Measurements from ENCODE around the gene RPTOR.
"Not testable (repeated sequence)": the region's sequence is repeated elsewhere in the genome, so short reads cannot be mapped to it uniquely, and the experiment has no call there.

Gene RPTOR

GRCh38 chr17:80863626-80864025 is 319.0 kb downstream of the RPTOR start:
- no peak for DNase-seq (ENCODE audit: low read depth)

DNA sequence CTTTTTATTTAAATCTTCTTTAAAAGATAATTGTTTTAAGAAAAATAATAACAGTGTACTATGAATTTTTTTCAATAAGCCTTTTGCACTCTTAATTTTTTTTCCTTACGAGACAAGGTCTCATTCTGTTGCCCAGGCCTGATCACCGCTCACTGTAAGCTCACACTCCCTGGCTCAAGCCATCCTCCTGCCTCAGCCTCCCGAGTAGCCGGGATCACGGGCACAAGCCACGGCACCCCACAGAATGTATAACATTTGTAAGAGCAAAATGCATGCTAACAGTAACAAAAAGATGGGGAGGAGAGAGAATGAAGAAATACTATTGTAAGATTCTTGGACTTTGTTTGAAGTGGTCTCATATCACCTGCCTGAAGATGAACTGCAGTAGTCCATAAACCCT is 320.1 kb downstream of the RPTOR start:
- DNase-seq (ENCODE audit: low read depth): no peak

DNA sequence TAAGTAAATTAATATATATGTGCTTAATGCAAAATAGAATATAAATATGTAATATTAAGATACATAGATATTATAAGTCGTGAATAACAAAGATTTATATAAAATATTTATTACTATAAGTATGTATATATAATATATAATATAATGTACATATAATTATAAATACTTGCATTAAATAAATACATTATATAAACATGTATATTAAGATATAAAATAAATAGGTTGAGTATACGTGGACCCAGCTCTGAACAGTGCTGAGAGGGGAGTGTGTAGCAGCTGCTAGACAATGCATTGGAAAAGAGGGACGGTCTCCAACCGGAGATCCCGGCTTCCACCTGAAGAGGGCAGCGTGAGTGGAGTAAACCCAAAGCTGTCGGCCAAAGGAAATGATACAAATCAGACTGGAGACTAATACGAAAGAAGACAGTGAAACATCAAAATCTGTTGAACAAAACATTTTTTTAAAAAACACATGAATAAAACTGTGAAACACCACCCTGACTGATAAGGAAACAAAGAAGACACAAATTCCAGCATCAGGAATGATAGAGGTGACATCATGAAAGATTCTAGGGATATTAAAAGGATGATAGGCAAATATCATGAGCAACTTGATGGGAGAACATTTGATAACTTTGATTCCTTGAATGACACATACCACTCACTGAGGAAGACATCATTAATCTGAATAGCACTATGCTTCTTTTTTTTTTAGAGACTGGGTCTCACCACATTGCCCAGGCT is 321.6 kb downstream of the RPTOR start:
- DNase-seq (ENCODE audit: low read depth): peak; percentile 49

DNA sequence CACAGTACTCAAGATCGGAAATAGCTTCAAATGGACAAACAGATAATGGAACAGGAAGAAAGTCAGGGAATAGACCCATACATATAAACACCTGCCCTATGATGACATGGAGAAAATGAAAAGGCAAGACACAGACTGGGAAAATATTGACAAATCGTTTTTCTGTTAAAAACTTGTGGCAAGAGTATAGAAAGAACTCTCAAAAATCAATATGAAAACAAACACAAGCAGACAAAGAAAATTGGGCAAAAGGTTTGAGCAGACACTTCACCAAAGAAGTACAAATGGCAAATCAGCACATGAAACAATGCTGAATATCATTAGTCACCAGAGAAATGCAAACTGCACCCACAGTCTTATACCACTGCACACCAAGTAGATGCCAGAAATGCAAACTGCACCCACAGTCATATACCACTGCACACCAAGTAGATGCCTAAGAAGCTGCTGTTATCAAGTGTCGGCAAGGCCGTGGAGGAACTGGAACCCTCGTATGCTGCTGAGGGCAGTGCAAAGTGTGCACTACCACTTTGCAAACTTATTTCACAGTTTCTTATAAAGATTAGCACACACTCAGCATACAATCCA is 323.5 kb downstream of the RPTOR start:
- DNase-seq (ENCODE audit: low read depth): no peak

DNA sequence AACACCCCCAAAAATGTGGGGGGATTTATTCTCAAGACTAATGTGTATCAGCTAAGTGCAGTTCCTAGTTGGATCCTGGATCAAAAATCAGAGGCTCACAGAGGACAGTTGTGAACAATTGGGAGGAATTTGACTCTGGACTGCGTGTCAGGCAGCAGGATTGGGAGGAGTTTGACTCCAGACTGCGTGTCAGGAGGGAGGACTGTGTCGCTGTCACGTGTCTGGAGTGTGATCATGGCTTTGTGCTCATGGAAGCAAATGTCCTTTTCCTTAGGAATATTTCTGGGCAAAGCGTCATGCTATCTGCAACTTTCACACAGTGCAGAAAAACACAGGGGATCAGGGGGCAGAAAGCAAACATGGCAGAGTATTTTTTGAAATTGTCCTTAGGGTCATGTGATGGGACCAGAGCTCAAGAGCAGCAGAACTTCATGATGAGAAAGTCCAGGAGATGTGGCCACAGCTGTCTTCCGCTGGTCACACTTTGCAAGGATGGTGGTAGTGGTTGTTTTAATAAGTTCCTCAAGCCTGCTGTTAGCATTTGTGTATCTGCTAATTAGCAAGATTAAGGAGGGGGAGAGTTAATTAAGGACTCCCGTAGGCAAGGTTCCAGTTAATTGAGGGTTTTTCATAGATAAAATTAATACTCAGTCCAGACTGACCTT is 325.0 kb downstream of the RPTOR start:
- no peak for DNase-seq (ENCODE audit: low read depth)

- DNase-seq (ENCODE audit: low read depth): no peak
Observed at GRCh38 chr17:80870401-80870800, 325.8 kb downstream of the RPTOR start.

- DNase-seq (ENCODE audit: low read depth): no peak
Observed at GRCh38 chr17:80871341-80871740, 326.7 kb downstream of the RPTOR start.

DNA sequence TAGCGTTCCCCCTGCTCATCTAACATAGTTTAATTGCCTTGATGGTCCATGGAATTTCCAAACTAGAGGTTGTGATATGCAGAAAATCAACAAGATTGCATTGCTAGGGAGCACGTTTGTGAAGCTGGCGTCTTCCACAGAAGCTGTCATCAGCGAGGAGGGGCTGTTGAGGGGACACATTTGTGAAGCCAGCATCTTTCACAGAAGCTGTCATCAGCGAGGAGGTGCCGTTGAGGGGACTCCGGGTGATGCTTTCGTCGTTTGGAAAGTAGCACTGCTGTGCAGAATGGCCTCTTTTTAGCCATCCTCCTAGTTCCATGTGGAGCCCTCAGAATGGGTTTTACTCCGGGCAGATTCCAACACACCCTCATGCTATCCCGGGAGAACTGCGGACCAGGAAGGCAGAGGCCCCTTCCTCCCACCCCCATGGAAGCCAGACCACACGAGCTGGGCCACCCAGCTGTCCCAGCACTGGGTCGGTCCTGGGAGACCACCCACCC is 327.4 kb downstream of the RPTOR start:
- no peak for DNase-seq (ENCODE audit: low read depth)

DNA sequence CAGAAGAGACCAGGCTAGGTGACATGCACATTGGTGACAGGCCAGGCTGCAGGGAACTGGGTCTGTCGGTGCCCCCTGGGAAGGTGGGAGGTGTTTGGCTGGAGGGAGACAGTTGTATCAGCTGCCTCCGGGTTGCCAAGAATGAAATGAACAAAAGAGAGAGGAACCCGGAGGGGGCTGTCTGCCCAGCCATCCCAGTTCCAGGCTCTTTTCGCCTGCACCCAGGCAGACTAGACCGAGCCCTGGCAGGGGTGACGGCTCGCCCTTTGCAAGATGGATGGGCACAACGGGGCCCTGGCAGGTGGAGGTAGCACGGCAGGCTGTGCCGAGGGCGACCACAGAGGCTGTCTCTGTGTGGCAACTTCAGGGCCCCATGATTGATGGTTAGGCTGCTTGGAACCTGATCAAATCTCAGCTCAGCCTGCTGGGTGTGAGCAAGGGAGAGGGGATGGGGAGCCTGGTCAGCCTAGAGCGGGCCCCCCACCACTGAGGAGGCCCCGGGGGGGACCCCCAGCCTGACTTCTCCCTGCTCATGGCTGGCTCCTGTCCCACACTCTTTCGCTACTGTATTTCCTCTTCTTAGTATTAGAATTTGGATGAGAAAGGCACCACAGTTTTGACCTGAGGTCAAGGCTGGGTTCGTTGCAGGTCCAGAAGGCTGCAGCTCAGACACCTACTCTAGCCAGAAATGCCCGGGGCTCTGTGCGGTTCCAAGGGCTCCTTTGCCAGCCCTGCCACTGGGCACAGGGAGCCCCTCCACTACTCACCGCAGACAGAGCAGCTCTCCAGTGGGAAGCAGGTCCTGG is 328.1 kb downstream of the RPTOR start:
- DNase-seq (ENCODE audit: low read depth): no peak

DNA sequence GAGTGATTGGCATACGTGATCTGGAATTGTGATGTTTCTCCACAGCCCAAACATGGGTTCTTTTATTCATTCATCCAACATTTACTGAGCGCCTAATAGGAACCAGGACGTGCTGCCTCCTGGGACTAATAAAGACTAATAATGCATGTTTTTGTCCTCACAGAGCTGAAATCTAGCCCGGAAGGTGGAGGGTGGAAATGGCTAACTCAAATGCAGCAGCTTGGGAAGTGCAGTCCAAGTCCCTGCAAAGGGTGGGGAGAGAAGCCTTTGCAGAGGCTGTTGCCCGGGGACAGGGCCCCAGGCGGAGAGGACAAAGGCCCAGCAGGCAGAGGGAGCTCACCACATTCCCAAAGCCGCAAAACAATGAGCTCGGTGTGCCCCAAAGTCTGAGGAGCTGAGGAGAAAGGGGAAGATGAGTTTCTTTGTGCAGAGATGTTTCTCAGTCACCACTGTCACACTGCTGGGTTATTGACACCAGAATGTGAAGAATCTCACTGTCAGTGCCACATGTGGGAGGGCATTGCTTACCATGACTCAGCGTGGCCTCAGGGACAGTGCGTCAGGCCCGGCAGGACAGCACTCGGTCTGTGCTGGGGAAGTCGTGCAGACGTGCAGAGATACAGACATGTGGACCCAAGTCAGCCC is 328.8 kb downstream of the RPTOR start:
- no peak for DNase-seq (ENCODE audit: low read depth)

GRCh38 chr17:80874866-80875445 is 330.3 kb downstream of the RPTOR start:
- DNase-seq (ENCODE audit: low read depth): no peak

DNA sequence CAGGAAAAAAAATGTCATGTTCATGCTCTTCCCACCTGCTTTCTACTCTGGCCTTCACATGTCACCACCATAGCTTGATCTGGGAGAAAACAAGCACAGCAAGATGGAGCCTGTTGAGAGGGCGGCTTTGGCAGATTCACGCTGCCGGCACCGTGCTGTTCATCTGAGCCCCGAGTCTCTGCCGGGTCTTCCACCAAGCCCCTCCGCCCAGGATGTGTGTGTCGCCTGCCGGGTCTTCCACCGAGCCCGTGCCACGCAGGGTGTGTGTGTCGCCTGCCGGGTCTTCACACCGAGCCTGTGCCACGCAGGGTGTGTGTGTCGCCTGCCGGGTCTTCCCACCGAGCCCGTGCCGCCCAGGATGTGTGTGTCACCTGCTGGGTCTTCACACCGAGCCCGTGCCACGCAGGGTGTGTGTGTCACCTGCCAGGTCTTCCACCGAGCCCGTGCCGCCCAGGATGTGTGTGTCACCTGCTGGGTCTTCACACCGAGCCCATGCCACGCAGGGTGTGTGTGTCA is 330.9 kb downstream of the RPTOR start:
- not testable (repeated sequence) for DNase-seq (ENCODE audit: low read depth)

- DNase-seq (ENCODE audit: low read depth): not testable (repeated sequence)
Observed at GRCh38 chr17:80876456-80876949, 331.9 kb downstream of the RPTOR start.

DNA sequence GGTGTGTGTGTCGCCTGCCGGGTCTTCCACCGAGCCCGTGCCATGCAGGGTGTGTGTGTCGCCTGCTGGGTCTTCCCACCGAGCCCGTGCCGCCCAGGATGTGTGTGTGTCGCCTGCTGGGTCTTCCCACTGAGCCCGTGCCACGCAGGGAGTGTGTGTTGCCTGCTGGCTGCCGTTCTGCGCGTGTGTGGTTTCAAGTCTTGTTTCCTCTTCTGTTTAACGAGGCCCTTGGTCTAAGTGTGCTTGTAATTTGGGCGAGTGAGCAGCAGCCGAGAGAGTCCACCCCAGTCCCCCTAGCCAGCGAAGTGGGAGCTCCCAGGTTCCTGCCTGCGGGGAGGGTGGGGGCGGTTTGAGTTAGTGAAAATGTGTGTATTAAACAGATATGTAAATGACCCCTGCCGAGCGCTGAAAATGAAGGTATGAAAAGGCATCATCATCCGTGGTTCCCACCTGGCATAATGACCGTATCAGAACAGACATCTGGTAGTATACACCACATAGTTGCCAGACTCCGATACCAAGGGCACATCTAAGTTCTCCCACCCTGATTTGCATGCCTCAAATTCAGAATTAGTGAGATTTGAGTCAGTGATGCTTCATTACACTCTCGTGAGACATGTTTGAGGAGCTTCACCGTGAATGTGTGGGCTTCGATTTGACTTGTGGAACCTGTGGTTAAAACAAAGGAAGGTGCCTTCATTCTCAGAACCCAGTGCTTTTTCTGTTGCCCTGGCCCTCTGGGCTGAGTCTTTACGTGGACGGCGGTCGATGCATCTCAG is 332.5 kb downstream of the RPTOR start:
- no peak for DNase-seq (ENCODE audit: low read depth)

- no peak for DNase-seq (ENCODE audit: low read depth)
Observed at GRCh38 chr17:80877729-80878303, 333.2 kb downstream of the RPTOR start.

DNA sequence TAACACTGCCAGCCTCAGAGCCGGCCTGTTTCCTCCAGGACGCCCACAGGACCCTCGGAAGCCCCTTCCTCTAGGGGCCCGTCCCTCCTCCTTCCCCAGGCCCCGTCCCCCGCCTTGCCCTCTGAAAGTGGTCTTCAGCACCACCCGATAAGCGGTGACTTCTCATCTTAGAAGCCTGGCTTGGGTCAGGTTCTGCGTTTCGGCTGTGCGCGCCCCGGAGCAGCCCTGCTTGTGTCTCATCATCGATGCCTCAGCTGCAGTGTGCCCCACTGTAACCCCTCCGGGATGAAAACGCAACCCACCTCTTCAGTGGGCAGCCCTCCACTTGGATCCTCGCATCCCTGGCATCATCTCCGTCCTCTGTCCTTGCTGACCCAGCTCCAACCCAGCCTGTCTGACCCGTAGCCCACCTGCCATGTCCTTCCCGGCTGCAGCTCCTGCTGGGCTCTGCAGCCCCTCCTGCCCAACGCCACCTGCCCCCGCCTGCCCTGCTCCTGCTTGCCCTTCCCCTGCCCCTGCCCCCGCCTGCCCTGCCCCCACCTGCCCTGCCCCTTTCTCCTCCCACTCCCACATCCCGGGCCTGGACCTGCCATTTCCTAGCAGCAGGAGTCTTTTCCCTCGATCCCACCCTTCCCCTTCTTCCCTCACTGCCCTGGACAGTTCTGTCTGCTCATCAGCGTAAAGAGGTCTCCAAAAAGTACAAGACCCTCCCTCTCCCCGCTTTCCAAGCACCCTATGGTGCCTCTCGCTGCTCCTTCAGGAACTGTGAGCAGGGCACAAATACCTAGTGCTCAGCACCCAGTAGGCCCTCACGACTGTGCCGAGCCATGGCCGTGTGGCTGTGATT is 334.5 kb downstream of the RPTOR start:
- DNase-seq (ENCODE audit: low read depth): no peak

DNA sequence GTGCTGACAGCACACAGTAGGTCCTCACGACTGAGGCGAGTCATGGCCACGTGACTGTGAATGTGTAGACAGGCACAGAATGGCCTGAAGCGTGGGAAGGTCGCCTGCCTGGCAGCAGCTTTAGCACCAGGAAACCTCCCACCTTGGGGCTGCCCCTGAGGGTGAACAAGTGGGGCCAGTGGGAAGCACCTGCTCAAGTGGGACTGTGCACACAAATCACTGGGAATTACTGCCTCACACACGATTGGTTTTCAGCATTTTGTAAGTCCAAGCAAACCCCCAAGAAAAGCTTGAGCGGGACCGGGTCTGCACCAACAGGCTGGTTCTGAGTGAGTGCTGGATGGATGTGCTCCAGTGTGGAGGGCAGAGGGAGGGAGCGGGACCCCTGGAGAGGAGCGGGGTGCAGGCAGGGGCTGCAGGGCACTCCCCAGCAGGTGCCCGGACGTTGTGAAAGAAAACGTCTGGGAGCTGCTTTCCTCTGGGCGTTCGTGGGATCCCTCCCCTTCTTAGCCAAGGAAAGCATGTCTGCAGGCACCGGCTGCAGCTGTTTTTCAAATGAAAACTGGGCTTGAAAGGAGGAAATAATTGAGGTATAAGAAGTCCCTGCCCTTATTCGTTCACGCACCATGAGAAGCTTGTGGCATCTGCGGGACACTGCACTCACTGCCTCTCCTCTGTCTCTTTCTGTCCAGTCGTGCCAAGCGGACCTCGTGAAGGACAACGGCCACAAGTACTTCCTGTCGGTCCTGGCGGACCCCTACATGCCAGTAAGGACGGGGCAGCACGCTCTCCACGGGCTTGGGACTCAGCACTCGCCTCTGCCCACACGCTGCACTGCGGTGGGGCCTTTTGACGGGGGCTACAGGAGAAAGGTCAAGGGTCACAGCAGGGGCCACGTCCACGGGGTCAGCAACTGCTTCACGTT is 335.3 kb downstream of the RPTOR start:
- no peak for DNase-seq (ENCODE audit: low read depth)

DNA sequence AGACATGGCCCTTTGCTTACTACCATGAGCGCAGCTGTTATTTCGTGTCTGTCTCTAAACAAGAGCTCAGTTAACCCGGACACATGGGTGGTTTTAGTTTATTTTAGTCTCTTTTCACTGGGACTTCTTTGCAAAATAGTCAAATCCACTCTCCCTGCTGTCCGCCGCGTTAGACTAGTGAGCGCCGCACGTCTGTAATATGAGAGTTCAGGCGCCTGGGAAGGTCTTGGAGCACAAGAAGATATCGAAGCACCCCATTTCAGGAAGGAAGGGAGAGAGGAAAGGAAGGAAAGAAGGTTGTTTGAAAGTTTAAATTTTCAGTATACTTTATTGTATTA is 336.0 kb downstream of the RPTOR start:
- no peak for DNase-seq (ENCODE audit: low read depth)

Data from stimulated activated CD8-positive, alpha-beta memory T cell treated with anti-CD3 and anti-CD28 coated beads, Interleukin-12 subunit alpha, Interleukin-12 subunit beta, amount 100 ng/mL, for 1 hour (primary cell).